GM21576 (cell line): Measurements from ENCODE around the gene ASPDH.
"Not testable (repeated sequence)": the region's sequence is repeated elsewhere in the genome, so short reads cannot be mapped to it uniquely, and the experiment has no call there.

Experiments
- ATAC-seq: cut with Tn5 transposase; IDR thresholded peaks from one replicate; pipeline ENCODE4 v1.9.1; 2021; ENCODE audit warnings: mild to moderate bottlenecking, moderate library complexity; ENCODE audit not compliant: unreplicated experiment

Gene ASPDH

GRCh38 chr19:50548191-50549058, 34.7 kb upstream of the ASPDH start:
- no peak for ATAC-seq

GRCh38 chr19:50547385-50548190, 33.9 kb upstream of the ASPDH start:
- ATAC-seq: no peak

GRCh38 chr19:50546527-50547221, 33.0 kb upstream of the ASPDH start:
- no peak for ATAC-seq

GRCh38 chr19:50542943-50543342, 29.2 kb upstream of the ASPDH start:
- no peak for ATAC-seq

- no peak for ATAC-seq
These were observed 24.1 kb upstream of the ASPDH start for GRCh38 chr19:50537769-50538230.

GRCh38 chr19:50537306-50537685, 23.6 kb upstream of the ASPDH start:
- ATAC-seq: no peak

DNA sequence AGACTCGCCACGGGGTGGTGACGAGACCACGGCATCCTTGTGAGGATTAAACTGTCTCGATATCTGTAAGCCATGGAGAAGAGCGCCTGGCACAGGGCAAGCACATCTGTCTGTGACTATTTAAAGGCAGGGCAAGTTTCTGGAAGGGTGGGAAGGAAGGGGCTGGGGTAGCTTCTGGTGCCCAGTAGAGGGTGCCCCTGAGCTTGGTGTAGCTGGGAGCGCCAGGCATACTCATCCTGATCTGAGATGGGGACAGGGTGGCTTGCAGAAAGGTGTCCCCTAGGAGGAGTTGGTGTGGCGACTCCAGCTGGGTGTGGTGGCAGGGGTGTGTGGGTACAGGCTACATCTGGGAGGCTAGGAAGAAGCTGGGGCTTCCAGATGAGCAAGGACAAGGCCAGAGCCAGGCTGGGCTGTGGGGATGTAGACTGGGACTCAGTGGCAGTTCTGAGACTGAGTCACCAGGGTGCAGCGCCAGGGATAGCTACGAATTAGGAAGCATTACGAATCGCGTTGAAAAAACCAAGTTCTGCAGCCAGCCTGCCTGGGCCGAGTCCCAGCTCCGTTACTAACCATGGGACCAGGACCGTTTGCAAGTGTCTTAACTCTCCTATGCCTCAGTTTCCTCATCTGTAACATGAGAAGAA, 23.1 kb upstream of the ASPDH start:
- no peak for ATAC-seq

DNA sequence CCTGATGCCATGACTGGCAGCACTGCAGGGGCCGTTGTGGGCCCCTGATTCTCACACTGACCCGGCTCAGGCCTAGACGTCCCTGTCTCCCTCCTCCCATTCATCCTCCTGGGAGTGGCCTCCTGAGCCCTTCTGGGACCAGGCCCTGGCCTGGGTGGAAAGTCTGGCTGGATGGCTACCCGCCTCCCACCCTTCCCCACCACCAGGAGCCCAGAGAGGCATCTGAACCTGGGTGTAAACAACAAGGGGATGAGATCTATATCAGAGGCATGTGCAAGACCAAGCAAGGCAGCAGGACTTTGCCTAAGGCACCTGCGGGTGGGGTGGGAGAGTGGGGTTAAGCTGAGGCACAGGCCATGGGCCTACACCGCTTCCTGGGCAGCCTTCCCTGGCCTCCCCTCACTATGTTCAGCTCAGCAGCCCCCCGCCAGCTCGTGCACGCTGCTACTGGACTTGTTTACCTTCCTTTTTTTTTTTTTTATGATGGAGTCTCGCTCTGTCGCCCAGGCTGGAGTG, 22.0 kb upstream of the ASPDH start:
- no peak for ATAC-seq

- no peak for ATAC-seq
These were observed 20.8 kb upstream of the ASPDH start for GRCh38 chr19:50534478-50534877.

GRCh38 chr19:50532952-50533351, 19.2 kb upstream of the ASPDH start:
- ATAC-seq: no peak

DNA sequence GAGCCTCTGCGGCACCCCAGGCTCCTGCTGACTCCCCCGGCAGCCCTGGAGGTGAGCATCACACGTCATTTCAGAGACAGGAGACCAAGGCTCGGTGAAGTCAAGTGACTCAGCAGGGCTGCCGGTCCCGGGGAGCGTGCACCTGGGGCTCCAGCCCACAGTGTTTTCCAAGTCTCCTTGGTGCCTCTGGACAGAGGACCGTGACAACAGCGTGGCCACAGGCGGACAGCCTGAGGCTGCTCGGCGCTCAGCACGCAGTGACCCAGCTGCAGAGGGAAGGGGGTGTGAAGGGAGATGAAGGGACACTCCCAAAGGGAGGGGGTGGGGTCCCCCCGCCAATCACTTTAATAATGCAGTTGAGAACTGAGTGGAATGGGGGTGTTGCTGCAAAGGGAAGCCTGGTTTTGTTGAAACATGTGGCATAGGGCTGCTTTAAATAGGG, 17.5 kb upstream of the ASPDH start:
- no peak for ATAC-seq

- ATAC-seq: not testable (repeated sequence)
These were observed 14.3 kb upstream of the ASPDH start for GRCh38 chr19:50528052-50528451.

GRCh38 chr19:50522881-50523280, 9.2 kb upstream of the ASPDH start:
- ATAC-seq: no peak

DNA sequence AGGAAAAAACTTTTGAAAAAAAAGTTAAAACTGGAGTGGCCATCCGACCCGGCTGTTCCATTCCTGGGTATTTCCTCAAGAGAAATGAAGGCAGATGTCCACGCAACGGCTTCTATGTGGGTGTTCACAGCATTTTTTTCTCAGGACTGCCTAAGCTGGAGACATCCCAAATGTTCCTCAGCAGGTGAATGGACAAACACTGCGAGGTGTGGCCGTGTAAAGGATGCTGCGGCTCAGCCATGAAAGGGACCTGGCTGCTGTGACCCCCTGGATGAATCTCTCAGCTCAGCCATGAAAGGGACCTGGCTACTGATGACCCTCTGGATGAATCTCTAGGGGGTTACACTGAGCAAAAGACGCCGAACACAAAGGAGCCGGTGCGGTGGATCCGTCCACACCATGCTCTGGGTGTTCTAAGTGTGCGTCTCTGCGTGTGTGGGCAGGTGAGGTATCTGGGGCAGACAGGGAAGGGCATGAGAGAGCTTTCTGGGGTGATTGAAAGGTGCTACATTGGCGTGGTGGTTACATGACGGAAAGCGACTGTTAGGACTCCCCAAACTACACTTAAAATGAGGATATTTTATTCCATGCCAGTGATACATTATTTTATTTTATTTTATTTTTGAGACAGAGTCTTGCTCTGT, 7.2 kb upstream of the ASPDH start:
- ATAC-seq: no peak

DNA sequence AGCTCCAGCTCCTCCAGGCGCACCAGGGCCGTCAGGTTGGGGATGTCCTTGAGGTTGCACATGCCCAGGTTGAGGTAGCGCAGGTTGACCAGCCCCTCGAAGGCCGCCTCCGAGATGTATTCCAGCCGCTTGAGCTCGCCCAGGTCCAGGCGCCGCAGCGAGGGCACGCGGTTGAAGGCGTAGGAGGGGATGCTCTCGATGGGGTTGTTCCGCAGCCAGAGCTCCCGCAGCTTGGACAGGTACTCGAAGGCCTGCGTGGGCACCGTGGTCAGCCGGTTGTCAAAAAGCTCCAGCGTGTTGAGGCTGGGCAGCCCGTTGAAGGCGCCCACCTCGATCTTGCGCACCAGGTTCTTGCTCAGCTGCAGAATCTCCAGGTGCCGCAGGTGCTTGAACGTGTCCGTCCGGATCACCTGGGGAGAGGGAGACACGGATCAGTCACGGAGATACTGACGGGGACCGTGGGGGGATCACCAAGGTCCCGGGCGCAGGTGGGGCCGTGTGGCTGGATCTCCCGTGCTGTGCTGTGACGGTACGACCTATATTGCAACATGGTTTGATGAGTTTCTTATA, 5.4 kb upstream of the ASPDH start:
- no peak for ATAC-seq

- no peak for ATAC-seq
These were observed 4.6 kb upstream of the ASPDH start for GRCh38 chr19:50518091-50519005.

DNA sequence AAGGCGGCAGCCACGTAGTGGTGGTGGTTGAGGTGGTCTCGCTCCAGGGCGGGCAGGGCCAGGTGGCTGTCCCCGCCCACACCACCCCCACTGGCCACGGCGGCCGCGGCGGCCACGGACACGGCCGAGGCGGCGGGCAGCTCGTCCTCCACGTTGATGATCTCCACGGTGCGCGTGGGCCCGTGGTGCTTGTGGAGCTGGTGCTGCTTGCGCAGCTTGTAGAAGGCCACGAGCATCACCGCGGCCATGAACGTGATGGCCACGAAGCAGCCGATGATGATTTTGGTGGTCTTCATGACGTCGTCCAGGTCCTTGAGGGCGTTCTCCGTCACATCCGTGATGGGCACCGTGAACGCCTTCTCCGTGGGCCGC, 4.0 kb upstream of the ASPDH start:
- ATAC-seq: no peak

- no peak for ATAC-seq
These were observed 3.4 kb upstream of the ASPDH start for GRCh38 chr19:50516964-50517703.
